ENCODE data around the gene SLC26A4. TPM values are rescaled to one million over a fixed set of nuclear protein-coding genes. Genes with fewer than 3 reads are reported as not detected.
A peak's percentile ranks its signal among the peaks of the same experiment; 100 is the strongest.
"Not testable (repeated sequence)": the region's sequence is repeated elsewhere in the genome, so short reads cannot be mapped to it uniquely, and the experiment has no call there.

Gene SLC26A4
- total and polyA plus RNA-seq, 2 donors (not counting 1 experiment from before 2014, with no cell fraction given), result 0.05 to 0.13 TPM

DNA sequence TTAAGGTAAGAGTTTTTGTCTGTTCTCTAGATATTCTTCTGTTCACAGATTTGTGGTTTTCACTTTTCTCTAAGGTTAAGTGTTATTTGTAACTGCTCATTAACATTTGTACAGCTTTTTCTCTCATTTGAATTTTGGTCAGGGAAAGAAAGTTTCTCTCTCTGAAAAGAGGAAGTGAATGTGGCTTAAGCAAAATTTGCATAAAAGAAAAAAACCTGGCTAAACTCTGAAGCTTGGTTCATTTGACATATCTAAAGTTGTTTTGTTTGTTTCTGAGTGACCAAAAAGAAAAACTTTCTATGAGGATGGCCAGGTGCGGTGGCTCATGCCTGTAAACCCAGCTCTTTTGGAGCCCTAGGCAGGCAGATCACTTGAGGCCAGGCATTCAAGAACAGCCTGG lies 22.0 kb upstream of the SLC26A4 start:
- H3K4me3 Mint-ChIP-seq, result peak overlapping the region; percentile 77
- POLR2A ChIA-PET, result interaction anchor here (0.7 to 1.5 kb wide), 4 partner anchors 10 to 470 kb away, joined by 3 to 6 read pairs (median 4); partner anchors contain the start of genes HBP1 and SLC26A4
- Histone ChIP-seq H3K9me3 (ENCODE audit: control extremely low read depth in 1 of 3, control insufficient read depth in 2 of 3, insufficient read depth in 1 of 3, low read length in 2 of 3) (peaks cover 0 to 7% (median 5%) of the 10 kb centered on the region in 3 donors), H3K79me2 (ENCODE audit: control insufficient read depth, insufficient read depth, low read length) (no peaks in the 10 kb centered on the region), H3K27ac (ENCODE audit: low read length in 2 of 2) (peak overlapping the region; percentile 78 to 85), H3K4me1 (ENCODE audit: control insufficient read depth in 2 of 2, insufficient read depth in 2 of 2, low read length in 2 of 2) (peaks cover 44 to 56% of the 10 kb centered on the region in 2 donors), H3K4me3 (ENCODE audit: control extremely low read depth in 1 of 5, extremely low read depth in 1 of 5, insufficient read depth in 1 of 5, low read depth in 2 of 5, low read length in 4 of 5) (peak overlapping the region in 4 of 5 experiments; percentile 7 to 52 (median 26)), H4K20me1 (ENCODE audit: control insufficient read depth, insufficient read depth, low read length, poor library complexity, severe bottlenecking) (no peaks in the 10 kb centered on the region), H3K4me2 (replicated peaks; ENCODE audit: low read depth, low read length, poor library complexity, severe bottlenecking) (peak overlapping the region; percentile 65), H2AFZ (ENCODE audit: insufficient read depth, low read depth, low read length, poor library complexity, severe bottlenecking) (peak overlapping the region; percentile 10), H3K9ac (ENCODE audit: low read length) (peak overlapping the region; percentile 41), H3K36me3 (replicated peaks in 1 of 2; ENCODE audit: control extremely low read depth in 1 of 2, control insufficient read depth in 1 of 2, extremely low read depth in 1 of 2, insufficient read depth in 2 of 2, low read length in 1 of 2) (no peaks in the 10 kb centered on the region), H3K27me3 (replicated peaks in 1 of 4; ENCODE audit: control extremely low read depth in 1 of 4, control insufficient read depth in 3 of 4, insufficient read depth in 4 of 4, low read length in 3 of 4) (no peaks in the 10 kb centered on the region)
- CTCF ChIA-PET, result interaction anchor here (0.6 to 2.5 kb wide), 6 partner anchors 10 to 104 kb away, joined by 3 to 10 read pairs (median 4); partner anchors contain the start of genes BCAP29 and SLC26A4
- WGBS (ENCODE audit: insufficient coverage), result 20% methylated on average over 1 of the region's 1 CpG
- peak; percentile 82 for DNase-seq
- H3K27ac Mint-ChIP-seq, result peak overlapping the region; percentile 96
- no peaks in the 10 kb centered on the region for H3K27me3 Mint-ChIP-seq
- peak; percentile 77 for ATAC-seq (ENCODE audit: low read depth)
- peaks cover 56% of the 10 kb centered on the region for H3K4me1 Mint-ChIP-seq
- no peak for TF ChIP-seq EZH2 (IDR thresholded peaks at IDR 0.05; ENCODE audit: borderline replicate concordance, insufficient read depth, low read depth, low read length, poor library complexity, severe bottlenecking)
- TF ChIP-seq, protein P1, sequence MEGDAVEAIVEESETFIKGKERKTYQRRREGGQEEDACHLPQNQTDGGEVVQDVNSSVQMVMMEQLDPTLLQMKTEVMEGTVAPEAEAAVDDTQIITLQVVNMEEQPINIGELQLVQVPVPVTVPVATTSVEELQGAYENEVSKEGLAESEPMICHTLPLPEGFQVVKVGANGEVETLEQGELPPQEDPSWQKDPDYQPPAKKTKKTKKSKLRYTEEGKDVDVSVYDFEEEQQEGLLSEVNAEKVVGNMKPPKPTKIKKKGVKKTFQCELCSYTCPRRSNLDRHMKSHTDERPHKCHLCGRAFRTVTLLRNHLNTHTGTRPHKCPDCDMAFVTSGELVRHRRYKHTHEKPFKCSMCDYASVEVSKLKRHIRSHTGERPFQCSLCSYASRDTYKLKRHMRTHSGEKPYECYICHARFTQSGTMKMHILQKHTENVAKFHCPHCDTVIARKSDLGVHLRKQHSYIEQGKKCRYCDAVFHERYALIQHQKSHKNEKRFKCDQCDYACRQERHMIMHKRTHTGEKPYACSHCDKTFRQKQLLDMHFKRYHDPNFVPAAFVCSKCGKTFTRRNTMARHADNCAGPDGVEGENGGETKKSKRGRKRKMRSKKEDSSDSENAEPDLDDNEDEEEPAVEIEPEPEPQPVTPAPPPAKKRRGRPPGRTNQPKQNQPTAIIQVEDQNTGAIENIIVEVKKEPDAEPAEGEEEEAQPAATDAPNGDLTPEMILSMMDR (IDR thresholded peaks at IDR 0.05), result no peak
- no peaks in the 10 kb centered on the region for H3K9me3 Mint-ChIP-seq (ENCODE audit: insufficient read depth)
- intact Hi-C loops (cut with micrococcal nuclease), result loop anchor here (1.0 to 2.0 kb wide), 6 partner anchors 23 to 773 kb away; partner anchors contain the start of genes BCAP29, CBLL1, HBP1 and PIK3CG

DNA sequence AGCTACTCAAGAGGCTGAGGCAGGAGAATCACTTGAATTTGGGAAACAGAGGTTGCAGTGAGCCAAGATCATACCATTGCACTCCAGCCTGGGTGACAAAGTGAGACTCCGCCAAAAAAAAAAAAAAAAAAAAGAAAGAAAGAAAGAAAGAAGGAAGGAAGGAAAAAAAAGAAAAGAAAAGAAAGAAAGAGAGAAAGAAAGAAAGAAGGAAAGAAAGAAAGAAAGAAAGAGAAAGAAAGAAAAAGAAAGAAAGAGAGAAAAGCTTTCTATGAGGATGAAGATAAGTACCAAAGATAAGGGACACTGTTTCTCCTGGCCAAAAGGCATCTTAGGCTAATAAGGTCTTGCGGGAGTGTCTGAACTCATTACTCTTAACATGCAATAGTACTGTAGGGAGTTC lies 21.6 kb upstream of the SLC26A4 start:
- ATAC-seq (ENCODE audit: low read depth); H3K27me3 Mint-ChIP-seq; H3K9me3 Mint-ChIP-seq (ENCODE audit: insufficient read depth); H3K36me3 ChIP-seq (replicated peaks in 1 of 2; ENCODE audit: control extremely low read depth in 1 of 2, control insufficient read depth in 1 of 2, extremely low read depth in 1 of 2, insufficient read depth in 2 of 2, low read length in 1 of 2); H3K79me2 ChIP-seq (ENCODE audit: control insufficient read depth, insufficient read depth, low read length); H3K9me3 ChIP-seq (ENCODE audit: control extremely low read depth in 1 of 3, control insufficient read depth in 2 of 3, insufficient read depth in 1 of 3, low read length in 2 of 3); H4K20me1 ChIP-seq (ENCODE audit: control insufficient read depth, insufficient read depth, low read length, poor library complexity, severe bottlenecking); H3K27me3 ChIP-seq (replicated peaks in 1 of 4; ENCODE audit: control extremely low read depth in 1 of 4, control insufficient read depth in 3 of 4, insufficient read depth in 4 of 4, low read length in 3 of 4): not testable (repeated sequence)
- Mint-ChIP-seq H3K4me3 (peak overlapping the region; percentile 77), H3K4me1 (peaks cover 58% of the 10 kb centered on the region), H3K27ac (peak overlapping the region; percentile 96)
- POLR2A ChIA-PET, result interaction anchor here (0.7 to 1.5 kb wide), 6 partner anchors 10 to 470 kb away, joined by 3 to 10 read pairs (median 6); partner anchors contain the start of genes HBP1 and SLC26A4
- intact Hi-C loops (cut with micrococcal nuclease), result loop anchor here (2.0 kb wide), 3 partner anchors 58 to 470 kb away; partner anchors contain the start of genes BCAP29 and HBP1
- Histone ChIP-seq H3K9ac (ENCODE audit: low read length) (peak overlapping the region; percentile 41), H3K4me3 (ENCODE audit: control extremely low read depth in 1 of 5, extremely low read depth in 1 of 5, insufficient read depth in 1 of 5, low read depth in 2 of 5, low read length in 4 of 5) (peak overlapping the region in 4 of 5 experiments; percentile 7 to 52 (median 26)), H3K27ac (ENCODE audit: low read length in 2 of 2) (peak overlapping the region; percentile 78 to 85), H2AFZ (ENCODE audit: insufficient read depth, low read depth, low read length, poor library complexity, severe bottlenecking) (peak overlapping the region; percentile 10), H3K4me1 (ENCODE audit: control insufficient read depth in 2 of 2, insufficient read depth in 2 of 2, low read length in 2 of 2) (peaks cover 41 to 54% of the 10 kb centered on the region in 2 donors), H3K4me2 (replicated peaks; ENCODE audit: low read depth, low read length, poor library complexity, severe bottlenecking) (peak overlapping the region; percentile 65)
- CTCF ChIA-PET, result interaction anchor here (0.6 to 2.5 kb wide), 6 partner anchors 10 to 104 kb away, joined by 3 to 10 read pairs (median 4); partner anchors contain the start of gene SLC26A4
- peak; percentile 16 for DNase-seq
- no CpG with 5 or more reads among the region's 2 CpGs for WGBS (ENCODE audit: insufficient coverage)
